Natural killer cell treated with Interleukin-12 subunit alpha and Interleukin-12 subunit beta and Interleukin-15 and Interleukin-18, amount 100 ng/mL, for 72 hours (primary cell): ENCODE measurements around the gene MFSD12. TPM values are rescaled to one million over a fixed set of nuclear protein-coding genes. Genes with fewer than 3 reads are reported as not detected.
"Not testable (repeated sequence)": the region's sequence is repeated elsewhere in the genome, so short reads cannot be mapped to it uniquely, and the experiment has no call there.

Source experiments
- ATAC-seq, 2 donors: fragments of 150-1000 bp; cut with Tn5 transposase in 1 of 2; sonication (Bioruptor Pico), chemical (Tn5 transposase) in 1 of 2; 2 replicates each; pipeline ENCODE4 v1.10.0; 2021
- DNase-seq: peaks from one replicate; pipeline ENCODE4 v3.0.0; 2022; ENCODE audit warnings: low spot score
- H3K27ac Mint-ChIP-seq, 2 donors: 1 replicate in 1 of 2; 2 replicates in 1 of 2; pipeline ENCODE4 v1.8.0; 2022; ENCODE audit warnings: mixed read lengths in 2 of 2, mild to moderate bottlenecking in 1 of 2, moderate library complexity in 1 of 2
- H3K27me3 Mint-ChIP-seq, 2 donors: 1 replicate in 1 of 2; 2 replicates in 1 of 2; pipeline ENCODE4 v1.8.0; 2022; ENCODE audit warnings: mixed read lengths in 2 of 2
- H3K36me3 Mint-ChIP-seq: one replicate; pipeline ENCODE4 v1.8.0; 2022; ENCODE audit warnings: mixed read lengths
- H3K4me1 Mint-ChIP-seq, 2 donors: 1 replicate in 1 of 2; 2 replicates in 1 of 2; pipeline ENCODE4 v1.8.0; 2022; ENCODE audit warnings: low read depth in 2 of 2, mixed read lengths in 2 of 2, mild to moderate bottlenecking in 1 of 2
- H3K4me3 Mint-ChIP-seq: one replicate; pipeline ENCODE4 v1.8.0; 2022; ENCODE audit warnings: mixed read lengths
- H3K9me3 Mint-ChIP-seq: 2 replicates; pipeline ENCODE4 v1.8.0; 2022; ENCODE audit warnings: mixed read lengths
- total RNA-seq, 2 donors: library from RNA; stranded (reverse); gene quantifications; one replicate each; pipeline ENCODE4 v1.2.3, GENCODE V29; 2022

Gene MFSD12
- total RNA-seq, 2 donors from 2014 or later = 72.2 to 73.1 TPM

GRCh38 chr19:3512562-3513228 is 44.7 kb downstream of the MFSD12 start:
- no peak for ATAC-seq
- no peaks in the 10 kb centered on the region for H3K36me3 Mint-ChIP-seq
- peaks cover 18 to 40% of the 10 kb centered on the region in 2 donors for H3K4me1 Mint-ChIP-seq

GRCh38 chr19:3511506-3512251 is 45.7 kb downstream of the MFSD12 start:
- no peak overlapping the region for H3K27ac Mint-ChIP-seq
- ATAC-seq (no peak), DNase-seq (no peak)
- H3K4me3 Mint-ChIP-seq = no peak overlapping the region
- no peaks in the 10 kb centered on the region for H3K9me3 Mint-ChIP-seq
- no peaks in the 10 kb centered on the region for H3K36me3 Mint-ChIP-seq
- peaks cover 27 to 45% of the 10 kb centered on the region in 2 donors for H3K4me1 Mint-ChIP-seq
- H3K27me3 Mint-ChIP-seq = no peaks in the 10 kb centered on the region

More at GRCh38 chr19:3512562-3513228, 44.7 kb downstream of the MFSD12 start:
- H3K9me3 Mint-ChIP-seq = no peaks in the 10 kb centered on the region
- no peak overlapping the region for H3K4me3 Mint-ChIP-seq
- H3K27ac Mint-ChIP-seq = no peak overlapping the region
- no peaks in the 10 kb centered on the region for H3K27me3 Mint-ChIP-seq
- DNase-seq = no peak

- Mint-ChIP-seq H3K27me3 (no peaks in the 10 kb centered on the region), H3K9me3 (no peaks in the 10 kb centered on the region), H3K36me3 (no peaks in the 10 kb centered on the region), H3K4me3 (no peak overlapping the region), H3K4me1 (peaks cover 28 to 45% of the 10 kb centered on the region in 2 donors), H3K27ac (no peak overlapping the region)
- ATAC-seq (no peak), DNase-seq (no peak)
Measured at GRCh38 chr19:3510727-3511126, 46.7 kb downstream of the MFSD12 start.

- Mint-ChIP-seq H3K9me3 (no peaks in the 10 kb centered on the region), H3K36me3 (no peaks in the 10 kb centered on the region), H3K4me1 (peaks cover 34 to 49% of the 10 kb centered on the region in 2 donors), H3K27ac (peak overlapping the region; percentile 6 to 34), H3K4me3 (peak overlapping the region; percentile 50), H3K27me3 (no peaks in the 10 kb centered on the region)
- DNase-seq (no peak), ATAC-seq (no peak)
Measured at GRCh38 chr19:3509566-3509989, 47.8 kb downstream of the MFSD12 start.

GRCh38 chr19:3508771-3509535 is 48.4 kb downstream of the MFSD12 start:
- Mint-ChIP-seq H3K27ac (peak overlapping the region; percentile 0 to 34), H3K4me1 (peaks cover 37 to 48% of the 10 kb centered on the region in 2 donors), H3K27me3 (no peaks in the 10 kb centered on the region), H3K4me3 (peak overlapping the region; percentile 50), H3K36me3 (no peaks in the 10 kb centered on the region), H3K9me3 (no peaks in the 10 kb centered on the region)
- no peak for DNase-seq
- no peak for ATAC-seq

- H3K4me3 Mint-ChIP-seq = peak overlapping the region; percentile 50
Measured at GRCh38 chr19:3508121-3508661, 49.2 kb downstream of the MFSD12 start.

GRCh38 chr19:3507371-3508120 is 49.8 kb downstream of the MFSD12 start:
- ATAC-seq (no peak), DNase-seq (no peak)
- Mint-ChIP-seq H3K27me3 (no peaks in the 10 kb centered on the region), H3K9me3 (no peaks in the 10 kb centered on the region), H3K27ac (peak overlapping the region; percentile 61 to 92), H3K36me3 (no peaks in the 10 kb centered on the region), H3K4me3 (peak overlapping the region; percentile 95), H3K4me1 (peaks cover 37 to 45% of the 10 kb centered on the region in 2 donors)

More at GRCh38 chr19:3508121-3508661, 49.2 kb downstream of the MFSD12 start:
- not testable (repeated sequence) for ATAC-seq, H3K36me3 Mint-ChIP-seq, DNase-seq, H3K27me3 Mint-ChIP-seq, H3K27ac Mint-ChIP-seq, H3K9me3 Mint-ChIP-seq
- peaks cover 37 to 45% of the 10 kb centered on the region in 2 donors for H3K4me1 Mint-ChIP-seq

- Mint-ChIP-seq H3K9me3 (no peaks in the 10 kb centered on the region), H3K4me1 (peaks cover 37 to 40% of the 10 kb centered on the region in 2 donors), H3K4me3 (peak overlapping the region; percentile 95), H3K27me3 (no peaks in the 10 kb centered on the region), H3K27ac (peak overlapping the region; percentile 86 to 92), H3K36me3 (no peaks in the 10 kb centered on the region)
- DNase-seq (no peak), ATAC-seq (no peak)
Measured at GRCh38 chr19:3506384-3507340, 50.7 kb downstream of the MFSD12 start.

GRCh38 chr19:3505598-3506383 is 51.6 kb downstream of the MFSD12 start, which contains the start of gene FZR1:
FZR1 (plus strand) TSS chr19:3506311; CDS start chr19:3522990, 16,679 bp downstream.
- H3K27me3 Mint-ChIP-seq = no peaks in the 10 kb centered on the region
- H3K27ac Mint-ChIP-seq = peak within 1 kb of the TSS; percentile 86 to 92
- ATAC-seq (peak; percentile 97 to 98), DNase-seq (peak; percentile 100)
- peaks cover 41% of the 10 kb centered on the region in 2 donors for H3K4me1 Mint-ChIP-seq
- H3K36me3 Mint-ChIP-seq = no peaks in the 10 kb centered on the region
- H3K4me3 Mint-ChIP-seq = peak within 1 kb of the TSS; percentile 95
- no peaks in the 10 kb centered on the region for H3K9me3 Mint-ChIP-seq

- Mint-ChIP-seq H3K4me3 (peak overlapping the region; percentile 25), H3K27me3 (no peaks in the 10 kb centered on the region), H3K4me1 (peaks cover 41 to 43% of the 10 kb centered on the region in 2 donors), H3K36me3 (no peaks in the 10 kb centered on the region), H3K9me3 (no peaks in the 10 kb centered on the region), H3K27ac (peak overlapping the region in 1 of 2 donors; percentile 86)
- DNase-seq (no peak), ATAC-seq (no peak)
Measured at GRCh38 chr19:3504735-3505134, 52.7 kb downstream of the MFSD12 start.

- H3K36me3 Mint-ChIP-seq = no peaks in the 10 kb centered on the region
- no peak overlapping the region for H3K4me3 Mint-ChIP-seq
- peaks cover 33 to 42% of the 10 kb centered on the region in 2 donors for H3K4me1 Mint-ChIP-seq
- H3K27me3 Mint-ChIP-seq = no peaks in the 10 kb centered on the region
- DNase-seq (no peak), ATAC-seq (no peak)
- no peaks in the 10 kb centered on the region for H3K9me3 Mint-ChIP-seq
- peak overlapping the region in 1 of 2 donors; percentile 86 for H3K27ac Mint-ChIP-seq
Measured at GRCh38 chr19:3503036-3503572, 54.3 kb downstream of the MFSD12 start.
